K562 (cell line): ENCODE measurements around the gene MBP. TPM values are rescaled to one million over a fixed set of nuclear protein-coding genes. Genes with fewer than 3 reads are reported as not detected.
A peak's percentile ranks its signal among the peaks of the same experiment; 100 is the strongest.

ENCODE experiments used
- ATAC-seq: fragments of 200-7000 bp; cut with Tn5 transposase; 3 replicates; pipeline ENCODE4 v1.9.1; 2020; ENCODE audit warnings: moderate library complexity
- BruUV-seq: library from RNA; stranded (reverse); fragments of 400-500 nt; replicated peaks from 2 replicates; lab custom pipeline; 2021; lab: Mats Ljungman, UMichigan
- CTCF ChIA-PET: fragments of 300-600 bp; formaldehyde crosslinking; extraction: SDS; loops from one replicate; lab custom pipeline; 2021; ENCODE audit warnings: low intra/inter-chr PET ratio; lab: Yijun Ruan, JAX
- POLR2A ChIA-PET: fragments of 300-600, 350-650 bp; sonication (Branson Sonifier 250); formaldehyde crosslinking; extraction: SDS; loops from one replicate; lab custom pipeline; 2021; ENCODE audit warnings: antibody characterized with exemption, inconsistent platforms; lab: Yijun Ruan, JAX
- DNase-seq, 4 experiments: peaks; one replicate each; pipeline versions ENCODE4 v3.0.0 to v3.0.0-alpha.2; 2011 to 2018; ENCODE audit warnings: low spot score in 3 of 4, mixed read lengths in 3 of 4; ENCODE audit errors: extremely low read depth in 1 of 4
- FAIRE-seq: peaks from 2 replicates; lab custom pipeline; 2011; peaks lifted over from hg19 to GRCh38; lab: Jason Lieb, UNC
- H2AFZ ChIP-seq: 2 replicates; pipeline ENCODE4 v1.6.0; 2011; ENCODE audit warnings: low read depth, low read length, control low read depth, inconsistent platforms
- H3K27ac ChIP-seq: fragments of 200-600 bp; 3 replicates; pipeline ENCODE4 v1.8.0; 2011; ENCODE audit warnings: low read depth, mild to moderate bottlenecking, control low read depth, inconsistent platforms, low read length, moderate library complexity, mixed read lengths; ENCODE audit errors: extremely low read depth
- H3K27me3 ChIP-seq, 2 experiments: fragments of 300-600 bp in 1 of 2; 2 replicates in 1 of 2; 3 replicates in 1 of 2; pipeline versions ENCODE4 v1.6.0 to v1.8.0; 2011; ENCODE audit warnings: inconsistent platforms in 2 of 2, low read length in 2 of 2, mild to moderate bottlenecking in 1 of 2, mixed read lengths in 1 of 2, moderate library complexity in 1 of 2; ENCODE audit not compliant: control insufficient read depth in 2 of 2, insufficient read depth in 2 of 2
- H3K36me3 ChIP-seq: fragments of 300-600 bp; 3 replicates; pipeline ENCODE4 v1.8.0; 2011; ENCODE audit warnings: mild to moderate bottlenecking, low read length, inconsistent platforms; ENCODE audit not compliant: control insufficient read depth, insufficient read depth
- H3K4me1 ChIP-seq, 2 experiments: fragments of 200-600 bp in 1 of 2; replicated peaks in 1 of 2; 2 replicates in 1 of 2; 3 replicates in 1 of 2; pipeline versions ENCODE4 v1.5.1 to v1.8.0; 2011; ENCODE audit warnings: inconsistent platforms in 2 of 2, low read length in 2 of 2, mild to moderate bottlenecking in 1 of 2, mixed read lengths in 1 of 2, moderate library complexity in 1 of 2; ENCODE audit not compliant: control insufficient read depth in 2 of 2, insufficient read depth in 2 of 2
- H3K4me2 ChIP-seq: 2 replicates; pipeline ENCODE4 v1.6.1; 2011; ENCODE audit warnings: low read length, control low read depth, inconsistent platforms, mixed read lengths; ENCODE audit not compliant: insufficient read depth
- H3K4me3 ChIP-seq: fragments of 200-600 bp; sonication (generic), shearing (Covaris generic); 2 replicates; pipeline ENCODE4 v1.5.1; 2016; ENCODE audit warnings: control low read depth, inconsistent platforms
- H3K79me2 ChIP-seq: fragments of 200-600 bp; 3 replicates; pipeline ENCODE4 v1.8.0; 2011; ENCODE audit warnings: low read length, inconsistent platforms; ENCODE audit not compliant: control insufficient read depth, insufficient read depth
- H3K9ac ChIP-seq, 2 experiments: 2 replicates each; pipeline versions ENCODE4 v1.6.0 to v1.6.1; 2011; ENCODE audit warnings: low read depth in 2 of 2, low read length in 2 of 2, control low read depth in 1 of 2, inconsistent platforms in 1 of 2, mild to moderate bottlenecking in 1 of 2, mixed read lengths in 1 of 2; ENCODE audit not compliant: insufficient read depth in 1 of 2
- H3K9me1 ChIP-seq: one replicate; pipeline ENCODE4 v1.6.0; 2011; ENCODE audit warnings: inconsistent platforms, mild to moderate bottlenecking, low read length, moderate library complexity; ENCODE audit not compliant: control insufficient read depth, insufficient read depth
- H3K9me3 ChIP-seq: replicated peaks from 2 replicates; pipeline ENCODE4 v1.5.1; 2011; ENCODE audit warnings: low read depth, low read length, inconsistent platforms; ENCODE audit not compliant: control insufficient read depth, insufficient read depth
- H4K20me1 ChIP-seq: replicated peaks from 2 replicates; pipeline ENCODE4 v1.6.1; 2011; ENCODE audit warnings: low read length, inconsistent platforms, mixed read lengths; ENCODE audit not compliant: control insufficient read depth, insufficient read depth
- JUND ChIP-seq, 2 experiments: IDR thresholded peaks; 2 replicates in 1 of 2; 3 replicates in 1 of 2; pipeline ENCODE4 v1.6.1; 2011; ENCODE audit warnings: borderline replicate concordance in 2 of 2, low read depth in 2 of 2, low read length in 2 of 2, improper control_type of control experiment in 1 of 2, missing biosample characterization in 1 of 2, missing genetic modification characterization in 1 of 2, missing genetic modification reagents in 1 of 2
- RBBP5 ChIP-seq: fragments of 200-600 bp; sonication (generic); IDR thresholded peaks from 2 replicates; pipeline ENCODE4 v1.6.1; 2012; ENCODE audit warnings: borderline replicate concordance, mild to moderate bottlenecking, low read length, control low read depth, inconsistent platforms; ENCODE audit not compliant: insufficient read depth, poor library complexity, severe bottlenecking
- ZNF584 ChIP-seq: fragments of 200-800 bp; sonication (Bioruptor generic); IDR thresholded peaks from 2 replicates; pipeline ENCODE4 v1.6.1; 2016; ENCODE audit warnings: low read depth, mild to moderate bottlenecking, missing genetic modification characterization, missing compliant biosample characterization
- WGBS: fragments of 100-300 bp; shearing (Covaris generic); methylation state at CpG from one replicate; pipeline ENCODE4 v1.1.6; 2016; ENCODE audit warnings: low coverage, mixed read lengths; ENCODE audit not compliant: insufficient coverage; ENCODE audit errors: missing lambda C conversion rate; 5-methylcytosine and 5-hydroxymethylcytosine counted together
- in situ Hi-C: fragments of 300-500 bp; cut with MboI; formaldehyde crosslinking; loops from 4 replicates; pipeline ENCODE4 v1.15.0; 2018; ENCODE audit warnings: inconsistent platforms, mixed read lengths
- intact Hi-C: fragments of 100-400 bp; cut with micrococcal nuclease; formaldehyde crosslinking; loops from 2 replicates; pipeline ENCODE4 v1.14.2; 2022
- polyA plus RNA-seq, 8 experiments: library from polyadenylated mRNA; depleted of rRNA in 4 of 8; stranded (reverse) in 5 of 8; unstranded in 3 of 8; fragments of >200 nt; fragmentation: Nextera tagmentation in 2 of 8; fragmentation: Illumina TruSeq in 1 of 8; extraction: Ambion mirVana in 2 of 8; extraction: Trizol in 1 of 8; gene quantifications; 2 replicates each; pipeline versions ENCODE4 v1.2.1 to v1.2.3, GENCODE V29; 2011 to 2014; ENCODE audit warnings: inconsistent platforms in 1 of 8, missing spikeins in 1 of 8
- total RNA-seq, 7 experiments: library from RNA; depleted of rRNA in 6 of 7; stranded (reverse); fragments of >200 nt in 6 of 7; fragmentation: Illumina TruSeq in 2 of 7; extraction: Trizol in 2 of 7; gene quantifications; 2 replicates each; pipeline versions ENCODE4 v1.2.1 to v1.2.3, GENCODE V29; 2011 to 2021; ENCODE audit warnings: low replicate concordance in 1 of 7
- TF ChIP-seq, protein P1 (sequence below): IDR thresholded peaks from 2 replicates; pipeline ENCODE4 v1.6.1; 2011; ENCODE audit warnings: borderline replicate concordance, low read depth, mild to moderate bottlenecking, moderate library complexity, low read length; ENCODE audit not compliant: insufficient read depth, poor library complexity, severe bottlenecking

The MBP gene
- total and polyA plus RNA-seq, 9 of the 15 experiments (the other 6 are each of a cell fraction or from before 2014, with no cell fraction given) = 0.09 TPM; not detected in 8

DNA sequence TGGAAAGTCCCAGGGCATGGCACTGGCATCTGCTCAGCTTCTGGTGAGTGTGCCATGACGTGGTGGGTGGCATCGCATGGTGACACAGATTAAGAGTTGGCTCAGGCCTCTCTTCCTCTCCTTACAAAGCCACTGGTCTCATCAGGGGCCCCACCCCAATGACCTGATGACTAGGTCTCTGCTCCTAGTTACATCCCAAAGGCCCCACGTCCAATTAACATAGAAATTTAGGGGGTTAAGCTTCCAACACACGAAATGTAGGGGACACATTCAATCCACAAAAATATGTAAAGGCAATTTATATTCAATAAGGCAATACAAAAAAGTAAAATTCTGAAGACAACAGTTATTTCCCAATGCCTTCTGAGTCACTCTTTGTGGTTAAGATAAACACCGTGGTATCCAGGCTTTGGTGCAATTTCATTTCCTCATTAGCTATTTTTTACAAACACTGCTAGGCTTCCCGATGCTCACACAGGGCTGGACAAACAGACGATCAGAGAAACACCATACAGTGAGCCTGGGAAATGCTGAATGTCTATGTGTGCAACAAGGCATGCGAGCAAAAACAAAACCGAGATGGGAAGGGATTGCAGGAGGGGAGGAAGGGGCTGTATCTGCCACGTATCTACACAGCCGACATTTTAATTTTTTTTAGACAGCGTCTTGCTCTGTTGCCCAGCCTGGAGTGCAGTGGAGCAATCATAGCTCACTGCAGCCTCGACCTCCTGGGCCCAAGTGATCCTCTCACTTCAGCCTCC, 67.2 kb downstream of the MBP start (continued):
- no peak for TF ChIP-seq ZNF584 (CRISPR knock-in tag)
- TF ChIP-seq, protein P1, sequence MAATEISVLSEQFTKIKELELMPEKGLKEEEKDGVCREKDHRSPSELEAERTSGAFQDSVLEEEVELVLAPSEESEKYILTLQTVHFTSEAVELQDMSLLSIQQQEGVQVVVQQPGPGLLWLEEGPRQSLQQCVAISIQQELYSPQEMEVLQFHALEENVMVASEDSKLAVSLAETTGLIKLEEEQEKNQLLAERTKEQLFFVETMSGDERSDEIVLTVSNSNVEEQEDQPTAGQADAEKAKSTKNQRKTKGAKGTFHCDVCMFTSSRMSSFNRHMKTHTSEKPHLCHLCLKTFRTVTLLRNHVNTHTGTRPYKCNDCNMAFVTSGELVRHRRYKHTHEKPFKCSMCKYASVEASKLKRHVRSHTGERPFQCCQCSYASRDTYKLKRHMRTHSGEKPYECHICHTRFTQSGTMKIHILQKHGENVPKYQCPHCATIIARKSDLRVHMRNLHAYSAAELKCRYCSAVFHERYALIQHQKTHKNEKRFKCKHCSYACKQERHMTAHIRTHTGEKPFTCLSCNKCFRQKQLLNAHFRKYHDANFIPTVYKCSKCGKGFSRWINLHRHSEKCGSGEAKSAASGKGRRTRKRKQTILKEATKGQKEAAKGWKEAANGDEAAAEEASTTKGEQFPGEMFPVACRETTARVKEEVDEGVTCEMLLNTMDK = no peak
- no peak for TF ChIP-seq JUND (IDR thresholded peaks at IDR 0.05; ENCODE audit: borderline replicate concordance, low read depth, low read length)
- peak; percentile 51; the same call in 1 of the 3 replicates for TF ChIP-seq JUND (tag; IDR thresholded peaks at IDR 0.05; ENCODE audit: borderline replicate concordance, low read depth, low read length)

DNA sequence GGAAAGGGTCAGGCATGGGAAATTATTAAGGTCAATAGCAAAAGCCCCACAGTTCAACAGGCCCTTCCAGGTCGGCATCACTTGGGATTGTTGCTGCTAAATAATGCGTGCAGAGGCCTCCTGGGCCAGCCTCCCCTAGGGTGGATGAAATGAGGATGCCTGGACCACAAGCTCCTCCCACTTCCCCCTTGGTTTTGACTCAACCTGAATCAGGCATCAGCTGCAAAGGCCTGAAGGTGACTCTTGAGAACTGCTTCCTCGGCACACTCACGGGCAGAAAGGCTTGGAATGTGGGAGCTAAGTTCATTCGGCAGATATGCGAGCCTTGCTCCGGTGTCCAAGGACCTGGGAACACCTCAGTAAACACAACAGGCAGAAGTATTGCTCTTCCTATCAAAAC, 69.3 kb downstream of the MBP start:
- Histone ChIP-seq H3K4me2 (no peak overlapping the region), H3K79me2 (no peaks in the 10 kb centered on the region), H3K27me3 (peaks cover 0 to 20% of the 10 kb centered on the region in 2 experiments; a peak in 3 of 5 replicates), H4K20me1 (no peaks in the 10 kb centered on the region), H3K27ac (no peak overlapping the region), H3K4me1 (no peaks in the 10 kb centered on the region), H3K4me3 (no peak overlapping the region), H3K9me3 (no peaks in the 10 kb centered on the region), H3K9me1 (no peaks in the 10 kb centered on the region), H2AFZ (no peak overlapping the region), H3K9ac (no peak overlapping the region), H3K36me3 (no peaks in the 10 kb centered on the region)
- TF ChIP-seq RBBP5 = no peak
- FAIRE-seq = no peak
- intact Hi-C loops = no loop called here
- POLR2A ChIA-PET = no interaction called here
- in situ Hi-C loops = no loop called here
- CTCF ChIA-PET = no interaction called here
- no peak for ATAC-seq
- no TSS peak for BruUV-seq
- 0% methylated on average over 7 of the region's 7 CpGs for WGBS
- no peak for DNase-seq
